Measurements from ENCODE around the gene AIPL1.
A peak's percentile ranks its signal among the peaks of the same experiment; 100 is the strongest.

DNA sequence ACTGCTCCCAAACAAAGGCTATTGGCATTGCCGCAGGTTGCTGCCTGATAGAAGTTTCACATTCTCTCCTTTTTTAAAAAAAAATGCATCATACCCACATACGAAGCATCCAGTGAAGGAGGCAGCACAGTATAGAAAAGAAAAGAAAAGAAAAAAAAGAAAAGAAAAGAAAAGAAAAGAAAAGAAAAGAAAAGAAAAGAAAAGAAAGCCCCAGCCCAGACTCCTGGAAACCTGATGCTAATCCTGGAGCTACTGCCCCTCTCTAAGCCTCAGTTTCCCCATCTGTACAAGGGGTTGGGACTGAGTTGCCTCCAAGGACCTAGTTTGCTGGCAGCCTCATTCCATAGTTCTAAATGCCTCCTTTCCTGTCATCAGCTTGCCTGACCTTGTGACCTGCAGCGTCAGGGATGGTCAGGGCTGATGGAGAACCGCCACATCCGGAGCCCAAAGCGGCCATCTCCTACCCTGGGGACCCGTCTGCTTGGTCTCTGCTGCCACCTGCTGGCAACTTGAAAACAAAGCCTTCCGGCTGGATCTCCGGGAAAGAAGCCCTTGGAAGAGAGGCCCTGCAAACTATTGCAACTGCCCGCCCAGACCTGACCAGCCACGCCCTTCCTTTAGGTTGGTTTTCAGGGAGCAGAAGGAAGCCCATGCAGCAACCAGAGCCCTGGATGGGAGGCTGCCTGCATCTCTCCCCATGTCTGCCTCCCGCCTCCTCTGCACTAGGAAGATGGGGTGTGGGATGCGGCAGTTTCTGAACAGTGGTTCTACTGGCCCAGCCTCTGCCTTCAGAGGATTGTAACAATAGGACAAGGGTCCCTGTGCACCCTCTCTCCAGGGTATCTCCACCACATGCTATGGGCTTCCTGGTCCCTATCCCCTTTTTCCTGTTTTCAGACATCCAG is 13.0 kb downstream of the AIPL1 start:
- TF ChIP-seq, protein P1, sequence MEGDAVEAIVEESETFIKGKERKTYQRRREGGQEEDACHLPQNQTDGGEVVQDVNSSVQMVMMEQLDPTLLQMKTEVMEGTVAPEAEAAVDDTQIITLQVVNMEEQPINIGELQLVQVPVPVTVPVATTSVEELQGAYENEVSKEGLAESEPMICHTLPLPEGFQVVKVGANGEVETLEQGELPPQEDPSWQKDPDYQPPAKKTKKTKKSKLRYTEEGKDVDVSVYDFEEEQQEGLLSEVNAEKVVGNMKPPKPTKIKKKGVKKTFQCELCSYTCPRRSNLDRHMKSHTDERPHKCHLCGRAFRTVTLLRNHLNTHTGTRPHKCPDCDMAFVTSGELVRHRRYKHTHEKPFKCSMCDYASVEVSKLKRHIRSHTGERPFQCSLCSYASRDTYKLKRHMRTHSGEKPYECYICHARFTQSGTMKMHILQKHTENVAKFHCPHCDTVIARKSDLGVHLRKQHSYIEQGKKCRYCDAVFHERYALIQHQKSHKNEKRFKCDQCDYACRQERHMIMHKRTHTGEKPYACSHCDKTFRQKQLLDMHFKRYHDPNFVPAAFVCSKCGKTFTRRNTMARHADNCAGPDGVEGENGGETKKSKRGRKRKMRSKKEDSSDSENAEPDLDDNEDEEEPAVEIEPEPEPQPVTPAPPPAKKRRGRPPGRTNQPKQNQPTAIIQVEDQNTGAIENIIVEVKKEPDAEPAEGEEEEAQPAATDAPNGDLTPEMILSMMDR (IDR thresholded peaks at IDR 0.05 in 8 of 11, conservative IDR thresholded peaks at IDR 0.05 in 3 of 11) = peak; percentile 59 to 89 (median 81)
- peak; percentile 17 to 64 (median 56) for TF ChIP-seq POLR2AphosphoS5 (IDR thresholded peaks at IDR 0.05)
- no peak for TF ChIP-seq POLR2A (IDR thresholded peaks at IDR 0.05)
